GM18909 (cell line): ENCODE results near the gene CDCA3.
"Not testable (repeated sequence)": the region's sequence is repeated elsewhere in the genome, so short reads cannot be mapped to it uniquely, and the experiment has no call there.

Experiments
- ATAC-seq: cut with Tn5 transposase; IDR thresholded peaks from one replicate; pipeline ENCODE4 v1.9.1; 2021; ENCODE audit warnings: mild to moderate bottlenecking; ENCODE audit not compliant: unreplicated experiment, poor library complexity

CDCA3 gene

DNA sequence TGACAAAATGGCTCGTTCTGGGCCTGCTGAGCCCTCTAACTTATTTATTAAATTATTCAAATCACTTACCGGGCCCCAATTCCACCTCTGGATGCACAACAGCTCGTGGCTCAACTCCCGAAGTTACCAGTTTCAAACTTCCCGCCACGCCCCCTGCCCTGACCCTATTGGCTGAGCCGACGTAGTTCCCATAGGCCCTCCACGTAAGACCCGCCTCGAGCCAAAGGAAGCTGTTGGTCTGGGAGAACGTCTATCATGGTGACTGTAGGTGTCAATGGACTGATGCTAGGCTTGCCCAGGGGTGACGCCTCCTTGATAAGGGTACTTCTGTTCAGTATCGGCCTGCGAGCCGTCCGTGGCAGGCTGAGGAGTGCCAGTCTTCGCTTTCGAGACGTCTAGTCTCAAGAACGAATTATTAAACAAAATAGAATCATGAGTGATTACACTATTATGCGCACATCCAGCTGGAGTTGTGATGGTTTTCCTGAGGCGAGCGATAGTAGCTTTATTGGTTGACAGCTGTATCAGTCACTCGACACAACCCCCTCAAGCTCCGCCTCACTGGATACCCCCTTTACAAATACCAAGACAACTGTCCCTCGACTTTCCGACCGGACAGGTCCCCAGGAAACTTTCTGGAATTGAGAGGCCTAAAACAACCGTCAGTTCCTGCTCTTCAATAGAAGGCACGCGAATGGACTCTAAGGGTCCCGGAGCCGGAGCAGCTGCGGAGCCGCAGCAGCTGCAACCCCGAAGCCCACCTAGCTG, at the start of gene CDCA3:
CDCA3 (minus strand) TSS at position 134 of the 768 bp plus-strand sequence. CDS start 334 bp downstream, outside the sequence.
- peak; percentile 55 for ATAC-seq

DNA sequence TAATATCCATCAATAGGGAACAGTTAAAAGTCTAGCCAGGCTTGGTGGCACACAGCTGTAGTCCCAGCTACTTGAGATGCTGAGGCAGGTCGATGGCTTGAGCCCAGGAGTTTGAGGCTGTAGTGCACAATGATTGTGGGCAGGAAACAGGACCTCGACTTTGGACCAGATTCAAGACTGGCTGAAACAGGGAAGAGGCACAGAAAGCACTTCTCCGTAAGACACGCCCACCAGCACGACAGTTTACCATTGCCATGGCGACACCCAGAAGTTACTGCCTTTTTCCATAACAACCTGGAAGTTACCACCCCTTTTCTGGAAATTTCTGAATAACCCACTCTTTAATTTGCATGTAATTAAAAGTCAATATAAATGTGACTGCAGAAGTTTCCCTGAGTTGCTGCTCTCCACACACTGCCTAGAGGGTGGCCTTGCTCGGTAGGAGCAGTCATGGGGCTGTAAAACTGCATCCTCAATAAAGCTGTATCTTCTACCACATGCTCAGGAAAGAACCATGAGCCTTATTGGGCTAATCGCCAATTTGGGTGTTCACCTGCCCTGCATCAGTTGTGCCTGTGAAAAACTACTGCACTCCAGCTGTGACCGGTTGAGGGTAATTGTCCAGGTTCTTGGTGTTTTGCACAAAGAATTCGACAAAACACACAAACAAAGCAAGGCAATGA, 48.9 kb upstream of the CDCA3 start:
- no peak for ATAC-seq

GRCh38 chr12:6899427-6899826, 48.3 kb upstream of the CDCA3 start:
- ATAC-seq = no peak

DNA sequence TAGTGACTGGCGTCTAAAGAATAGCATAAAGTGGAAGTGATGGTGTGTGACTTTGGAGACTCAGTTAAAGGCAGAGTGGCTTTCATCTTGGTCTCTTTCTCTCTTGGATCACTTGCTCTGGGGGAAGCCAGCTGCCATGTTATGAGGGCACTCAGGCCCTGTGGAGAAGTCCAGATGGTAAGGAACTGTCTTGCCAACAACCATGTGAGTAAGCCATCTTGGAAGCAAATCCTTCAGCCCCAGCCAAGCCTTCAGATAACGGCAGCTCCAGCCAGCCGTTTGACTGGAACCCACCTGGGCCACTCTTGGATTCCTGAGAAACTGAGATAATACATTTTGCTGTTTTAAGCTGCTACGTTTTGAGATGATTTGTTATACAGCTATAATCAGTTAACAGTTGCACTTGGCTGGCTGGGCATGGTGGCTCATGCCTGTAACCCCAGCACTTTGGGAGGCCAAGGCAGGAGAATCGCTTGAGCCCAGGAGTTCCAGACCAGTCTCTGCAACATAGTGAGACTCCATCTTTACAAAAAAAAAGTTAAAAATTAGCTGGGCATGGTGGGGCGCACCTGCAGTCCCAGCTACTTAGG, 45.9 kb upstream of the CDCA3 start:
- no peak for ATAC-seq

DNA sequence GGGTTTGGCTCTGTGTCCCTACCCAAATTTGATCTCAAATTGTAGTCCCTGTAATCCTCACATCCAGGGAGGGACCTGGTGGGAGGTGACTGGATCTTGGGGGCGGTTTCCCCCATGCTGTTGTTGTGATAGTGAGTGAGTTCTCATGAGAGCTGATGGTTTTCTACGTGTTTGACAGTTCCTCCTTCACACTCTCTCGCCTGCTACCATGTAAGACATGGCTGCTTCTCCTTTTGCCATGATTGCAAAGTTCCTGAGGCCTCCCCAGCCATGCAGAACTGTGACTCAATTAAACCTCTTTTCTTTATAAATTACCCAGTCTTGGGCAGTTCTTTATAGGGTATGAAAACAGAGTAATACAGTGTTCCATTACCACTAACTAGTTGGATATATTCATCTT, 43.2 kb upstream of the CDCA3 start:
- no peak for ATAC-seq

DNA sequence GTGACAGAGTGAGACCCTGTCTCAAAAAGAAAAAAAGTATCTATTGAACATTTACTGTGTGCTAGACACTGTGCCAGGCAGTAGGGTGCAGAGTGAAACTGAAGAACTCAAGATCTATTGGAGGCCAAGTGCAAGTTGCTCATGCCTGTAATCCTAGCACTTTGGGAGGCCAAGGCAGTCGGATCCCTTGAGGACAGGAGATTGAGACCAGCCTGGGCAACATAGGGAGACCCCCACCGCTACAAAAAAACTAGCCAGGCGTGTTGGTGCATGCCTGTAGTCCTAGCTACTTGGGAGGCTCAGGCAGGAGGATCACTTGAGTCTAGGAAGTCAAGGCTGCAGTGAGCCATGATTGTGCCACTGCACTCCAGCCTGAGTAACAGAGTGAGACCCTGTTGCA, 41.6 kb upstream of the CDCA3 start:
- ATAC-seq = not testable (repeated sequence)

GRCh38 chr12:6891646-6892001, 40.5 kb upstream of the CDCA3 start:
- peak; percentile 11 for ATAC-seq

GRCh38 chr12:6890789-6891645, 39.9 kb upstream of the CDCA3 start:
- ATAC-seq = peak; percentile 94

DNA sequence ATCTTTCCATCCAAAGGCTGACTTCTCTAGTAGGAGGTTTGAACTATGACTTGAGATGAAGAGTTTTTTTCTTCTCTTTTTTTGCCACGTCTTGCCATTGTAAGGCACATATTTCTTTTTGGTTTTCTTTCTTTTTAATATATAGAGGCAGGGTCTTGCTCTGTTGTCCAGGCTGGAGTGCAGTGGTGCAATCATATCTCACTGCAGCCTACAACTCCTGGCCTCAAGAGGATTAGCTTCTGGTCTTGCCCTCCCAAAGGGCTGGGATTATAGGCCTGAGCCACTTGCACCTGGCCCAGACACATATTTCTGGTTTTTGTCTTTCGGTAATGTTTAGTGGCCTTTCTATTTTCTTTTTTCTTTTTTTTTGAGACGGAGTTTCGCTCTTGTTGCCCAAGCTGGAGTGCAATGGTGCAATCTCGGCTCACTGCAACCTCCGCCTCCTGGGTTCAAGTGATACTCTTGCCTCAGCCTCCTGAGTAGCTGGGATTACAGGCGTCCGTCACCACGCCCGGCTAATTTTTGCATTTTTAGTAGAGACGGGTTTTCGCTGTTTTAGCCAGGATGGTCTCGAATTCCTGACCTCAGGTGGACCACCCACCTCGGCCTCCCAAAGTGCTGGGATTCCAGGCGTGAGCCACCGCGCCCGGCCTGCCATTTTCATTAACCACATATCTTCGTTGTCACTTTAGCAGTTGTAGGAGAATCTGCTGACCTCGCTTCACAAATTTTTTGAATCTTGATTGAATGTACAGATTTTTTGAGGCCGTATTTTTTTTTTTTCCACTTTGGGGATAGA, 38.9 kb upstream of the CDCA3 start:
- not testable (repeated sequence) for ATAC-seq

- not testable (repeated sequence) for ATAC-seq
These were observed 37.7 kb upstream of the CDCA3 start for GRCh38 chr12:6888794-6889193.

GRCh38 chr12:6888360-6888759, 37.3 kb upstream of the CDCA3 start:
- ATAC-seq = no peak

DNA sequence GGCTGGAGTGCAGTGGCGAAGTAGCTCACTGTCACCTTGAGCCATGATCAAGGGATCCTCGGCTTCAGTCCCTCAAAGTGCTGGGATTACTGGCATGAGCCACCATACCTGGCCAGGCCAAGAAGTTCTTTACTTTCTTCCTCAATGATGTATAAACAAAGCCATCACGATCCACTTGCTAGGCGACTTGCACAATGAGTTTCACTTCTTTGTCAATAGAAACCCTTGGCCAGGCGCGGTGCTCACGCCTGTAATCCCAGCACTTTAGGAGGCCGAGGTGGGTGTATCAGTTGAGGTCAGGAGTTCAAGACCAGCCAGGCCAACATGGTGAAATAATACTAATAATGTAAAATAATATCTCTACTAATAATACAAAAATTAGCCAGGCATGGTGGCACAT, 36.4 kb upstream of the CDCA3 start:
- ATAC-seq = no peak

GRCh38 chr12:6886206-6886999, 35.3 kb upstream of the CDCA3 start:
- ATAC-seq = not testable (repeated sequence)

DNA sequence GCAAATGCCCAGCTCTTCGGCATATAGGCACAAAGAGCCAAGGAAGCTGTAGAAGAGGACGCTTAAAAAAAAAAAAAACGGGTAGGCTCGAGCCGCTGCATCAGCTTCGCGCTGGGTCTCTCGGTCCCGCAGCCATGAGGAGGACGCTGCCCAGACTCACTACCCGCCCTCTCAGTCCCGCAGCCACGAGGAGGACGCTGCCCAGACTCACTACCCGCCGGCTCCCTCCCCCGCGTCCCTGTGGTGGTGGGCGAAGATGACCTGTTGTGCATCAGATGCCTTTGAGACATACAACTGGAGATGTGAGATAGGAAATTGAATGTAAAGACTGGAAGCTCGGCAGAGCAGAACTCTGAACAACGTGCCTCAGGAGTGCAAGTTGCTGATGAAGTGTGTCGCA, 33.5 kb upstream of the CDCA3 start:
- no peak for ATAC-seq

DNA sequence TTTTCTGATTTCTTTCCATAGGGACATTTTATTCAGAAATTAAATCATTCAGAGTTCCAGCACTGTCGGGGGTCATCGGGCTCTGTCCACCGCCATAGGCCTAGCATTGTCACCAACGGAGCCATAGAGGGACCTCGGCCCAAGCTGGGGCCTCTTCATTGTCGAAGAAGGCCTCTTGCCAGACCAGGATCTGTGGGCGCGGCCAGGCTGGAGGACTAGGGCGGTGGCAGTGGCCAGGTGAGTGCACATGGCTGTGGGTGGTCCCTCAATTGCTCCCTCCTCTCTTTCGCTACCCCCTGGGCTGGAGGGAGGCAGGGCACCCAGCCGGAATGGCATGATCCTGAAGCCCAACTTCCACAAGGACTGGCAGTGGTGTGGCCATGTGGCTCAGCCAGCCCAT, 32.6 kb upstream of the CDCA3 start:
- no peak for ATAC-seq

DNA sequence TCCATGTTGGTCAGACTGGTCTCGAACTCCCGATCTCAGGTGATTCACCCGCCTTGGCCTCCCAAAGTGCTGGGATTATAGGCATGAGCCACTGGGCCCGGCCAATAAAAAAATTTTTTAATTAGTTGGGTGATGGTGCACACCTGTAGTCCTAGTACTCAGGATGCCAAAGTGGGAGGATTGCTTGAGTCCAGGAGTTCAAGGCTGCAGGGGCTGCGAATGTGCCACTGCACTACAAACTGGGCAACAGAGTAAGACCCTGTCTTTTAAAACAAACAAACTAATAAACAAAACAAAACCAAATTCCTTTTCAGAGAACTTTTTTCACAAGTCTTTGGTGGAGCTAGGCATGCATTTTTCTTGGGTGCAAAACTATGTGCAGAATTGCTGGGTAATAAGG, 32.2 kb upstream of the CDCA3 start:
- no peak for ATAC-seq

DNA sequence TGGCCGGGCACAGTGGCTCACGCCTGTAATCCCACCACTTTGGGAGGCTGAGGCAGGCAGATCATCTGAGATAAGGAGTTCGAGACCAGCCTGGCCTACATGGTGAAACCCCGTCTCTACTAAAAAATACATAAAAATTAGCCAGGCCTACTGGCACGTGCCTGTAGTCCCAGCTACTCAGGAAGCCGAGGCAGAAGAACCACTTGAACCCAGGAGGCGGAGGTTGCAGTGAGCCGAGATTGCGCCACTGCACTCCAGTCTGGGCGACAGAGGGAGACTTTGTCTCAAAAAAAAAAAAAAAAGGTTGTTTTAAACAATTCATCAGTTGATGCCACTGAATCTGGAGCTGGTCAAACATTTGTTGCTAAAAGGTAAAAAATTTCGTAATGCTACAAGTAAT, 28.7 kb upstream of the CDCA3 start:
- not testable (repeated sequence) for ATAC-seq

GRCh38 chr12:6874015-6874368, 22.9 kb upstream of the CDCA3 start:
- not testable (repeated sequence) for ATAC-seq
